Keratinocyte (primary cell): Measurements from ENCODE around the gene GNAI1. TPM values are rescaled to one million over a fixed set of nuclear protein-coding genes. Genes with fewer than 3 reads are reported as not detected.

Experiments
- DNase-seq: peaks from one replicate; pipeline ENCODE4 v3.0.0-alpha.2; 2011; ENCODE audit warnings: low read depth, missing footprints, low spot score
- FAIRE-seq: peaks from 2 replicates; lab custom pipeline; 2011; peaks lifted over from hg19 to GRCh38; lab: Jason Lieb, UNC
- H2AFZ ChIP-seq: 2 replicates; pipeline ENCODE4 v1.6.0; 2012; ENCODE audit warnings: low read length, control low read depth, inconsistent platforms; ENCODE audit not compliant: control insufficient read depth
- H3K27ac ChIP-seq: 2 replicates; pipeline ENCODE4 v1.5.1; 2011; ENCODE audit warnings: low read length; ENCODE audit not compliant: control insufficient read depth, insufficient read depth
- H3K27me3 ChIP-seq: 3 replicates; pipeline ENCODE4 v1.6.0; 2011; ENCODE audit warnings: low read length; ENCODE audit not compliant: control insufficient read depth, insufficient read depth; ENCODE audit errors: extremely low read depth
- H3K36me3 ChIP-seq, 2 experiments: 2 replicates in 1 of 2; 3 replicates in 1 of 2; pipeline ENCODE4 v1.5.1; 2011; ENCODE audit warnings: low read length in 2 of 2, mild to moderate bottlenecking in 1 of 2; ENCODE audit not compliant: control insufficient read depth in 2 of 2, insufficient read depth in 2 of 2; ENCODE audit errors: extremely low read depth in 1 of 2
- H3K4me1 ChIP-seq: 3 replicates; pipeline ENCODE4 v1.5.1; 2011; ENCODE audit warnings: low read length; ENCODE audit not compliant: control insufficient read depth, insufficient read depth; ENCODE audit errors: extremely low read depth
- H3K4me2 ChIP-seq: 3 replicates; pipeline ENCODE4 v1.6.0; 2011; ENCODE audit warnings: low read depth, low read length; ENCODE audit not compliant: control insufficient read depth, insufficient read depth; ENCODE audit errors: extremely low read depth
- H3K4me3 ChIP-seq, 3 experiments: fragments of 200-600 bp in 1 of 3; sonication (generic) in 1 of 3; 2 replicates in 2 of 3; 3 replicates in 1 of 3; pipeline ENCODE4 v1.5.1; 2011 to 2016; ENCODE audit warnings: low read length in 3 of 3, mild to moderate bottlenecking in 3 of 3, control low read depth in 2 of 3, inconsistent platforms in 1 of 3, low read depth in 1 of 3, mixed read lengths in 1 of 3, mixed run types in 1 of 3, moderate library complexity in 1 of 3; ENCODE audit not compliant: control insufficient read depth in 2 of 3, insufficient read depth in 2 of 3; ENCODE audit errors: extremely low read depth in 1 of 3
- H3K79me2 ChIP-seq: 2 replicates; pipeline ENCODE4 v1.6.0; 2012; ENCODE audit warnings: low read length; ENCODE audit not compliant: control insufficient read depth, insufficient read depth
- H3K9ac ChIP-seq: 3 replicates; pipeline ENCODE4 v1.6.0; 2011; ENCODE audit warnings: low read length; ENCODE audit not compliant: control insufficient read depth, insufficient read depth; ENCODE audit errors: extremely low read depth
- H3K9me1 ChIP-seq: 3 replicates; pipeline ENCODE4 v1.6.0; 2011; ENCODE audit warnings: low read length; ENCODE audit not compliant: control insufficient read depth, insufficient read depth; ENCODE audit errors: extremely low read depth
- H3K9me3 ChIP-seq: 2 replicates; pipeline ENCODE4 v1.5.1; 2012; ENCODE audit warnings: low read depth, low read length; ENCODE audit not compliant: control insufficient read depth
- H4K20me1 ChIP-seq: 3 replicates; pipeline ENCODE4 v1.6.0; 2011; ENCODE audit warnings: low read length; ENCODE audit not compliant: control insufficient read depth, insufficient read depth; ENCODE audit errors: extremely low read depth
- CTCF ChIP-seq, 3 experiments: IDR thresholded peaks in 1 of 3; conservative IDR thresholded peaks in 1 of 3; optimal IDR thresholded peaks in 1 of 3; 2 replicates in 2 of 3; 3 replicates in 1 of 3; pipeline versions ENCODE3 to v1.5.1; 2011; ENCODE audit warnings: low read length in 3 of 3, mild to moderate bottlenecking in 3 of 3, moderate library complexity in 2 of 3, control low read depth in 1 of 3, inconsistent platforms in 1 of 3; ENCODE audit not compliant: insufficient read depth in 2 of 3; ENCODE audit errors: extremely low read depth in 1 of 3
- EZH2 ChIP-seq: IDR thresholded peaks from one replicate; pipeline ENCODE4 v1.6.1; 2012; ENCODE audit warnings: inconsistent platforms, mild to moderate bottlenecking, low read length, moderate library complexity
- dilution Hi-C: fragments of 300-500 bp; cut with MboI; formaldehyde crosslinking; loops from one replicate; pipeline ENCODE4 v1.7.0; 2020; ENCODE audit warnings: low sequenced_read_pairs; ENCODE audit not compliant: extremely low pct_ligation_motif_present
- polyA plus RNA-seq, 5 experiments: library from polyadenylated mRNA; depleted of rRNA in 3 of 5; stranded (reverse) in 3 of 5; stranded (forward) in 1 of 5; unstranded in 1 of 5; fragments of >200 nt; gene quantifications; 1 replicate in 1 of 5; 2 replicates in 3 of 5; 3 replicates in 1 of 5; pipeline versions ENCODE4 v1.2.1 to v1.2.3, GENCODE V29; 2011 to 2012; ENCODE audit warnings: missing spikeins in 2 of 5, low read depth in 1 of 5, low replicate concordance in 1 of 5

GNAI1 gene
- polyA plus RNA-seq, 1 donor (not counting 4 experiments of a cell fraction or from before 2014, with no cell fraction given) = 84.1 TPM

GRCh38 chr7:80172387-80172786 is 37.8 kb downstream of the GNAI1 start:
- Histone ChIP-seq H3K9ac (no peak overlapping the region), H3K79me2 (peaks cover 85% of the 10 kb centered on the region), H3K36me3 (no peaks in the 10 kb centered on the region), H3K4me2 (no peak overlapping the region), H3K9me3 (peaks cover 12% of the 10 kb centered on the region), H2AFZ (no peak overlapping the region), H3K4me1 (no peaks in the 10 kb centered on the region), H3K27me3 (no peaks in the 10 kb centered on the region), H3K9me1 (no peaks in the 10 kb centered on the region), H4K20me1 (peaks cover 2% of the 10 kb centered on the region), H3K4me3 (no peak overlapping the region), H3K27ac (no peak overlapping the region)
- dilution Hi-C loops = no loop called here
- no peak for TF ChIP-seq EZH2
- no peak for TF ChIP-seq CTCF (optimal IDR thresholded peaks at IDR 0.05 in 1 of 3, IDR thresholded peaks at IDR 0.05 in 1 of 3, conservative IDR thresholded peaks at IDR 0.05 in 1 of 3; ENCODE audit: extremely low read depth in 1 of 3, insufficient read depth in 2 of 3, low read length in 3 of 3)
- DNase-seq = no peak
- FAIRE-seq = no peak

- Histone ChIP-seq H3K79me2 (peaks cover 87% of the 10 kb centered on the region), H3K4me1 (no peaks in the 10 kb centered on the region), H3K27me3 (no peaks in the 10 kb centered on the region), H4K20me1 (peaks cover 2% of the 10 kb centered on the region), H3K9me3 (peaks cover 5% of the 10 kb centered on the region), H2AFZ (no peak overlapping the region), H3K9me1 (no peaks in the 10 kb centered on the region), H3K4me3 (no peak overlapping the region), H3K36me3 (no peaks in the 10 kb centered on the region), H3K4me2 (no peak overlapping the region), H3K9ac (no peak overlapping the region), H3K27ac (no peak overlapping the region)
- TF ChIP-seq EZH2 (no peak), CTCF (optimal IDR thresholded peaks at IDR 0.05 in 1 of 3, IDR thresholded peaks at IDR 0.05 in 1 of 3, conservative IDR thresholded peaks at IDR 0.05 in 1 of 3; ENCODE audit: extremely low read depth in 1 of 3, insufficient read depth in 2 of 3, low read length in 3 of 3) (no peak)
- FAIRE-seq (no peak), DNase-seq (no peak)
- dilution Hi-C loops = no loop called here
Observed at GRCh38 chr7:80175744-80176143, 41.1 kb downstream of the GNAI1 start.
